HEK293T (cell line): ENCODE results near the gene MRPS23.

ENCODE experiments used
- ELF4 ChIP-seq: fragments of 450-650 bp; IDR thresholded peaks from 2 replicates; pipeline ENCODE4 v1.6.1; 2017; ENCODE audit warnings: antibody characterized with exemption
- FOXA1 ChIP-seq: fragments of 450-650 bp; IDR thresholded peaks from 2 replicates; pipeline ENCODE4 v1.6.1; 2016; ENCODE audit warnings: mild to moderate bottlenecking
- FOXM1 ChIP-seq: fragments of 450-650 bp; IDR thresholded peaks from 2 replicates; pipeline ENCODE4 v1.6.1; 2017; ENCODE audit warnings: mild to moderate bottlenecking, borderline replicate concordance
- HDGF ChIP-seq: fragments of 450-650 bp; IDR thresholded peaks from 2 replicates; pipeline ENCODE4 v1.6.1; 2017; ENCODE audit warnings: antibody characterized with exemption, borderline replicate concordance
- NFRKB ChIP-seq: fragments of 450-650 bp; IDR thresholded peaks from 2 replicates; pipeline ENCODE4 v1.6.1; 2016; ENCODE audit warnings: mild to moderate bottlenecking, moderate library complexity
- SP1 ChIP-seq: fragments of 450-650 bp; IDR thresholded peaks from 2 replicates; pipeline ENCODE4 v1.6.1; 2017
- TARDBP ChIP-seq: fragments of 450-650 bp; IDR thresholded peaks from 2 replicates; pipeline ENCODE4 v1.6.1; 2016

GRCh38 chr17:57823469-57824401 lies 26.1 kb downstream of the MRPS23 start:
- TF ChIP-seq NFRKB = no peak
- no peak for TF ChIP-seq SP1
- TF ChIP-seq FOXA1 = no peak
- TF ChIP-seq ELF4 = no peak
- TF ChIP-seq TARDBP = no peak
- TF ChIP-seq FOXM1 = no peak
- 0 out of 2 replicates have a peak, but pooled peaks have one; percentile 55 for TF ChIP-seq HDGF
